ENCODE results near the gene P2RX3. TPM values are rescaled to one million over a fixed set of nuclear protein-coding genes. Genes with fewer than 3 reads are reported as not detected.

The P2RX3 gene
- total and polyA plus RNA-seq, 5 donors, result 0.20 TPM; not detected in 4

- Histone ChIP-seq H3K27me3 (ENCODE audit: control insufficient read depth, insufficient read depth) (no peaks in the 10 kb centered on the region), H3K9me3 (ENCODE audit: control insufficient read depth, low read length) (no peaks in the 10 kb centered on the region), H3K4me1 (ENCODE audit: control insufficient read depth, insufficient read depth, low read length) (peaks cover 8% of the 10 kb centered on the region), H3K27ac (ENCODE audit: low read length) (peak overlapping the region; percentile 51), H3K4me3 (ENCODE audit: low read length) (no peak overlapping the region)
- DNase-seq (peak in 2 of 3 donors; percentile 47 to 67), ATAC-seq (peak; percentile 76 to 86)
- intact Hi-C loops (cut with DNase I), result no loop called here
- 49% methylated on average over 4 of the region's 4 CpGs for WGBS
Observed at GRCh38 chr11:57406337-57406904, 68.3 kb downstream of the P2RX3 start.

DNA sequence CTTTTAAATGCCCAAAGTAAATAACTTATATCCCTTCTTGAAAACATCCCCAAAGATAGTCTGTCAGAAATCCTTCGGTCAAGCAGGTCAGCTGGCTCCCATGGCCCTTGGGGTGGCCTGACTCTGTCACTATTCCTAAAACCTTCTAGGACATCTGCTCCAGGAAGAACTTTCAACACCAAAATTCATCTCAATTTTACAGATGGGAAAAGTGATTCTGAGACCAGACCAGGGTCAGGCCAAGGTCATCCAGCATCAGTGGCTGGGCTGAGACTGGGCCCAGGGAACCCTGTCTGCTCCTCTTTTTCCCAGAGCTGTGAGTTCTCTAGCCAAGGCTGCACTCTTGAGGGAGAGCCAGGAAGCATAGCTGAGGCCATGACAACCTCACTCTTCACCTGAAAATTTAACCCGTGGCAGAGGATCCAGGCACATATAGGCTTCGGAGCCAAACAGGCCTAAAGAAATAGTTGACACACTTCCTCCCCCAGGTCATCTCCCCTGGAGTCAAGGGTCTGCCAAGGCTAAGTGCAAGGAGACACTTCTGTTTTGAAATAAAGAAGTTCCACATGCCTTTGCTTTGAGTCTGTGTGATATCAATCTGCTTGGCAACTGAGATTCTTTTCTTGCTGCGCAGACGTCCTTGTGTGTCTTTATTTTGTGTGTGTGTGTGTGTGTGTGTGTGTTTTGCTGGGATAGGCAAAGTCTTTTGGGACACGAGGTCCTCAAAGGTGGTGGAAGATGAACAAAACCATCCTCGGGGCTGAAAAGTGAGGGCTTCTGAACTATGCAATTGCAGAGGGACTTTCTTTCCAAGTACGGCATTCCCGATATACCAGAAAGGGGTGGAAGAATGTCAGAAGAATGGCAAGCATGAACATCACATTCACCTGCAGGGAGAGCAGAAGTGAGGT is 69.1 kb downstream of the P2RX3 start:
- Histone ChIP-seq H3K27ac (ENCODE audit: low read length) (peak overlapping the region; percentile 36), H3K9me3 (ENCODE audit: control insufficient read depth, low read length) (no peaks in the 10 kb centered on the region), H3K4me3 (ENCODE audit: low read length) (no peak overlapping the region), H3K27me3 (ENCODE audit: control insufficient read depth, insufficient read depth) (no peaks in the 10 kb centered on the region), H3K4me1 (ENCODE audit: control insufficient read depth, insufficient read depth, low read length) (peaks cover 8% of the 10 kb centered on the region)
- WGBS, result 69% methylated on average over 9 of the region's 9 CpGs
- intact Hi-C loops (cut with DNase I), result no loop called here
- ATAC-seq (peak in 1 of 2 donors; percentile 30), DNase-seq (no peak)

DNA sequence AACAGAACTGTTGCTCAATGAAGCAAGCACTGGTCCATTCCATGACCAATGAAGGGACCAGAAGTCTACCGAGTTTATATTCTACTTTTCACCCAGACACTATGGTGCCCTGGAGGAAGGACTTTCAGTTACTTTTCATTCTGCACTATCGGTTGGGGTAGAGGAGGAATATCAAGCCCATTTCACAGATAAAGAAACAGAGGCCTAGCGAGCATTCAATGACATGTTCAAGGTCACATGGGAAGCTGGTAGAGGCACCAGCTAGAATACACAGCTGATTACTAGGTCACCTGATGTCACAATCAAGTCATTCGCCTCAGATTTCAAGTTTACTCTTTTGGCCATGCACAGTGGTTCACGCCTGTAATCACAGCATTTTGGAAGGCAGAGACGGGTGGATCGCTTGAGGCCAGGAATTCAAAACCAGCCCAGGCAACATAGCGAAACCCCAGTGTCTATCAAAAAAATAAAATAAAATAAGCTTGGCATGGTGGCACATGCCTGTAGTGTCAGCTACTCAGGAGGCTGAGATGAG is 69.9 kb downstream of the P2RX3 start:
- Histone ChIP-seq H3K4me1 (ENCODE audit: control insufficient read depth, insufficient read depth, low read length) (peaks cover 8% of the 10 kb centered on the region), H3K9me3 (ENCODE audit: control insufficient read depth, low read length) (no peaks in the 10 kb centered on the region), H3K27ac (ENCODE audit: low read length) (peak overlapping the region; percentile 25), H3K27me3 (ENCODE audit: control insufficient read depth, insufficient read depth) (no peaks in the 10 kb centered on the region), H3K4me3 (ENCODE audit: low read length) (no peak overlapping the region)
- no peak for DNase-seq
- 91% methylated on average over 8 of the region's 8 CpGs for WGBS
- intact Hi-C loops (cut with DNase I), result no loop called here
- no peak for ATAC-seq

GRCh38 chr11:57408771-57409170 is 70.6 kb downstream of the P2RX3 start:
- Histone ChIP-seq H3K27ac (ENCODE audit: low read length) (no peak overlapping the region), H3K9me3 (ENCODE audit: control insufficient read depth, low read length) (no peaks in the 10 kb centered on the region), H3K4me1 (ENCODE audit: control insufficient read depth, insufficient read depth, low read length) (peaks cover 8% of the 10 kb centered on the region), H3K27me3 (ENCODE audit: control insufficient read depth, insufficient read depth) (no peaks in the 10 kb centered on the region), H3K4me3 (ENCODE audit: low read length) (no peak overlapping the region)
- intact Hi-C loops (cut with DNase I), result no loop called here
- DNase-seq (no peak), ATAC-seq (no peak)
- 85% methylated on average over 2 of the region's 2 CpGs for WGBS

DNA sequence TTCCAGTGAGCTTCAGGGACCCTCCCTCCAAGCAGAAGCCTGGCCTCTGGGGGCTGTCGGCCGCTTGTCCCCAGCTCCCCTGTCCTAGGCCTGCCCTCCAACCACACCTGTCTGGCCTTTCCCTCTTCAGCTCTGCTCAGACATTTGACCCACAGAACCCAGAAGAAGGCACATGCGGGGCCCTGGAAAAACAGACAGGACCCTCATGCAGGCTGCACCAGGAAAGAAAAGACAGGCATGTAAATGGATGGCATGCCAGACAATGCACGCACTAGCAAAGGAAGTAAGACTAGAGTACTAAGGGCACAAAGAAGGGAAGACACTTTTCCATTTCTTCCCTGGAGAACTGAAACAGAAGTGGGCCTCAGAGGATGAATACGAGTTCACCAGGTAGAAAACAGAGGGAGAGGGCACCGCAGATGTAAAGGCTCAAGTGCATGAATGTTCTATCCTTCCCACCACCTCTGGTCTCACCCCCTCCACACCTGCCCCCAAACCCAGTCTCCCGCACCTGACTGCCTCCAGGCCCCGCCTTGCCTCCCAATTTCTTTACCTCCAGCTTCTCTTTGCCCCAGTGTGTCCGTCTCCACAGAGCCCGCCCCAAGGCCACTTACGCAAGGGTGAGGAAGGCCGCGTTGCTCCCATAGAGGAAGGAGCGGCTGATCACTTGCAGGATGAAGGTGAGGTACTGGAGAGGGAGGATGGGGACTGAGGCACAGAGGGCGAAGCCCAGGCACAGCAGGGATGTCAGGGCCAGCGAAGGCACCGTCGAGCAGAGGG is 71.4 kb downstream of the P2RX3 start:
- no peak for ATAC-seq
- Histone ChIP-seq H3K4me1 (ENCODE audit: control insufficient read depth, insufficient read depth, low read length) (peaks cover 8% of the 10 kb centered on the region), H3K27ac (ENCODE audit: low read length) (no peak overlapping the region), H3K4me3 (ENCODE audit: low read length) (no peak overlapping the region), H3K27me3 (ENCODE audit: control insufficient read depth, insufficient read depth) (no peaks in the 10 kb centered on the region), H3K9me3 (ENCODE audit: control insufficient read depth, low read length) (no peaks in the 10 kb centered on the region)
- intact Hi-C loops (cut with DNase I), result no loop called here
- 94% methylated on average over 18 of the region's 18 CpGs for WGBS
- DNase-seq, result no peak

- no peaks in the 10 kb centered on the region for H3K27me3 ChIP-seq (ENCODE audit: control insufficient read depth, insufficient read depth)
- intact Hi-C loops (cut with DNase I), result no loop called here
- peaks cover 8% of the 10 kb centered on the region for H3K4me1 ChIP-seq (ENCODE audit: control insufficient read depth, insufficient read depth, low read length)
- H3K9me3 ChIP-seq (ENCODE audit: control insufficient read depth, low read length), result no peaks in the 10 kb centered on the region
- H3K27ac ChIP-seq (ENCODE audit: low read length), result no peak overlapping the region
- no peak overlapping the region for H3K4me3 ChIP-seq (ENCODE audit: low read length)
- ATAC-seq (no peak), DNase-seq (no peak)
Observed at GRCh38 chr11:57410287-57410686, 72.1 kb downstream of the P2RX3 start.

GRCh38 chr11:57413681-57414080 is 75.5 kb downstream of the P2RX3 start:
- intact Hi-C loops (cut with DNase I), result no loop called here
- H3K27ac ChIP-seq (ENCODE audit: low read length), result no peak overlapping the region
- H3K9me3 ChIP-seq (ENCODE audit: control insufficient read depth, low read length), result no peaks in the 10 kb centered on the region
- DNase-seq (no peak), ATAC-seq (no peak)
- 91% methylated on average over 4 of the region's 4 CpGs for WGBS
- H3K4me1 ChIP-seq (ENCODE audit: control insufficient read depth, insufficient read depth, low read length), result no peaks in the 10 kb centered on the region
- H3K27me3 ChIP-seq (ENCODE audit: control insufficient read depth, insufficient read depth), result no peaks in the 10 kb centered on the region
- H3K4me3 ChIP-seq (ENCODE audit: low read length), result no peak overlapping the region

DNA sequence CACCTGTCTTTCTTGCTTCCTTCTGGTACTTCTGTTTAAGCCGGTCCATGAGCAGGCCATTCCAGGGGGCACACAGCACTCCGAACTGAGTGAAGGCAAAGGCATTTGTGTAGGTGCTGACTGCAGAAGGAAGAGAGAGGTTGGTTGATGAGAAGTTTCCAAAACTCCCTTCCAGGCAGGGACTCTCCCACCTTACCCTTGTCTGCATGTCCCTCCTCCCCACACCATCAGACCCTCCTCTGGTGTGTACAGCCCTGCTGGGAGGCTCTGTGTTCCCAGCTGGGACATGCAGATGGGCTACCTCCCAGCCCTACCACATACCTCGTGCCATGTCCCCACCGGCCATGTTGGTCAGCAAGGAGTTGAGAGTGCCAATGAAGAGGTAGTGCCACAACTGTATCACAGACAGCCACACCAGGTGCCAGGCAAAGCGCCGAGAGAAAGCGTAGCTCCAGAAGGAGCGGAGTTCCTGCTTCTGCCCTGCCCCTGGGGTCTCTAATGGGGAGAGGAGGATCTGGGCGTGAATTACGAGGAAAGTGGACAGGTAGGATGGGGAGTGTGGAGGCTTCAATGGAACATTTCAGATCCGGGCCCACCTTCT is 76.6 kb downstream of the P2RX3 start:
- intact Hi-C loops (cut with DNase I), result no loop called here
- 93% methylated on average over 11 of the region's 11 CpGs for WGBS
- Histone ChIP-seq H3K27me3 (ENCODE audit: control insufficient read depth, insufficient read depth) (no peaks in the 10 kb centered on the region), H3K4me3 (ENCODE audit: low read length) (no peak overlapping the region), H3K9me3 (ENCODE audit: control insufficient read depth, low read length) (no peaks in the 10 kb centered on the region), H3K4me1 (ENCODE audit: control insufficient read depth, insufficient read depth, low read length) (no peaks in the 10 kb centered on the region), H3K27ac (ENCODE audit: low read length) (no peak overlapping the region)
- DNase-seq (no peak), ATAC-seq (no peak)

- Histone ChIP-seq H3K4me1 (ENCODE audit: control insufficient read depth, insufficient read depth, low read length) (no peaks in the 10 kb centered on the region), H3K9me3 (ENCODE audit: control insufficient read depth, low read length) (no peaks in the 10 kb centered on the region), H3K4me3 (ENCODE audit: low read length) (no peak overlapping the region), H3K27ac (ENCODE audit: low read length) (no peak overlapping the region), H3K27me3 (ENCODE audit: control insufficient read depth, insufficient read depth) (no peaks in the 10 kb centered on the region)
- 83% methylated on average over 3 of the region's 3 CpGs for WGBS
- intact Hi-C loops (cut with DNase I), result no loop called here
- ATAC-seq (no peak), DNase-seq (no peak)
Observed at GRCh38 chr11:57416436-57416835, 78.3 kb downstream of the P2RX3 start.

- intact Hi-C loops (cut with DNase I), result no loop called here
- Histone ChIP-seq H3K4me3 (ENCODE audit: low read length) (no peak overlapping the region), H3K27ac (ENCODE audit: low read length) (no peak overlapping the region), H3K9me3 (ENCODE audit: control insufficient read depth, low read length) (no peaks in the 10 kb centered on the region), H3K27me3 (ENCODE audit: control insufficient read depth, insufficient read depth) (no peaks in the 10 kb centered on the region), H3K4me1 (ENCODE audit: control insufficient read depth, insufficient read depth, low read length) (no peaks in the 10 kb centered on the region)
- WGBS, result 62% methylated on average over 4 of the region's 4 CpGs
- DNase-seq (peak in 2 of 3 donors; percentile 58 to 76), ATAC-seq (peak in 1 of 2 donors; percentile 53)
Observed at GRCh38 chr11:57417056-57417455, 78.9 kb downstream of the P2RX3 start.
